Activated CD8-positive, alpha-beta memory T cell treated with anti-CD3 and anti-CD28 coated beads for 4 hours (primary cell): ENCODE results near the gene SDK1.

Experiments used
- DNase-seq, 2 donors: peaks; one replicate each; pipeline ENCODE4 v3.0.0-alpha.2; 2020; ENCODE audit warnings: low read depth in 2 of 2

The SDK1 gene

DNA sequence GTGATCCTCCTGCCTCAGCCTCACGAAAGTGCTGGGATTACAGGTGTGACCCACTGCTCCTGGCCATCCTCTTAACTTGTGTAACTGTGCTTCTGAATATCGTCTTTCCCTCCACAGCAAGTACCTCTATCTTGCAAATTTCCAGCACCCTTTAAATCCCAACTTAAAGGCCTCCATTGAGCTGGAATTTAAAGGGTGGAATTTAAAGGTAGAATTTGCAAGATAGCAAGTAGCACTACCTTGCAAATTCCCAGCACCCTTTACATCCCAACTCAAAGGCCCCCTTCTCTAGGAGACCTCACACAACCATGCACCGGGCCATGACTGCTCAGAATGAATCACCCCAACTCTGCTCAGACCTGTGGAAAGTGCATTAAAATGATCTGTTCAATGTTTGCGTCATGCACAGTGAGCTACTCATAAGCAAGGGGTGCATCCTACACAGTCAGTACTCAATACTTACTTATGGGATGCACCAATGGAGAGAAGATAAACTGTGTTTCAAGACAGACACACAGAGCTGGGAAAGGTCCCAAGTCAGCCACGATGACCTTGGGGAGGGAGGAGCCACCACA, 17.8 kb upstream of the SDK1 start:
- no peak for DNase-seq

DNA sequence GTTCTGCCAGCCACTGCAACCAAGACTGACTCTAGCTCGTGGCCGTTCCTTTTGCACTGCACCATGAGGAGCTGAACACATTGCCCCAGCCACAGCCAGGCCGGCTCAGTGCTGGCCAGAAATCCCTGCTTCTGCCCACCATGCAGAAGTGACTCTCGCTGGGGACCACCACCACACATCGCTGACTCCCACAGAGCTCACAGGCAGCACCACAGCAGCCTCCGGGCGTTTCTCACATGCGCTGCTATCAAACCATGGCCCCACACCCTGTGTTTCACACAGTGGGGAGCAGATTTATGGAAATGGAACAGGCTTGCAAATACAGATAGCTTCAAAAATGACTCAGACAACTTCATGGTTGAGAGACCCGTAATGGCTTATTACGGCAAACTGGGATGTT, 15.4 kb upstream of the SDK1 start:
- DNase-seq, result no peak

DNA sequence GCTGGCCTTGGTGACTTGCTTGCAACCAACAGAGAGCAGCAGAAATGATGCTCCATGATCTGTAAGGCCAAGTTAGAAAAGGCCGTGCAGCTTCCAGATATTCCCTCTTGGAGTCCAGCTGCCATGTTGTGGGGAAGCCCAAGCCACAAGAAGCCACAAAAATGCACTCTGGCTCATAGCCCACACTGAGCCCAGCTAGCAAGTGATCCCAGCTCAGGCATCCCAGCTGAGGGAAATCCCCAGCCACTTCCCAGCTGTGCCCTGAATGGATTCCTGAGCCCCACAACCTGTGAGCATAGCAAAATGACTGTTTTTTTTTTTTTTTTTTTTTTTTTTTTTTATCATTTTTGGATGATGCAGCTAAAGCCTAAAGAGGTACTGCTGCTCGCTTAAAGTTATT, 11.1 kb upstream of the SDK1 start:
- no peak for DNase-seq

DNA sequence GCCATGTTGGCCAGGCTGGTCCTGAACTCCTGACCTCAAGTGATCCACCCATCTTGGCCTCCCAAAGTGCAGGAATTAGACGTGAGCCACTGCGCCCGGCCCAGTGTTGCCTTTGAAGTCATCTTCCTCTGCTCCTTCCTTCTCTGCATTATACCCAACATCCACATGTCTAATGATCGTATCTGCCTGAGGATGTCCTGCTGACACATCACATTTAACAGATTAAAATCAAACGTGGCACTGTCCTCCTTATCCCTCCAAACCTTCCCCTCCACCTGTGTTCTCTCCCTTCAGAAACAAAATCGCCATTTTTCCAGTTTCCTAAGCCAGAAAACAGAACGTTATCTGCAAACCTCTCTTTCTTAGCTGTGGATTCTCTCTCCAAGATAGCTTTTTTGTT, 8.4 kb upstream of the SDK1 start:
- no peak for DNase-seq

DNA sequence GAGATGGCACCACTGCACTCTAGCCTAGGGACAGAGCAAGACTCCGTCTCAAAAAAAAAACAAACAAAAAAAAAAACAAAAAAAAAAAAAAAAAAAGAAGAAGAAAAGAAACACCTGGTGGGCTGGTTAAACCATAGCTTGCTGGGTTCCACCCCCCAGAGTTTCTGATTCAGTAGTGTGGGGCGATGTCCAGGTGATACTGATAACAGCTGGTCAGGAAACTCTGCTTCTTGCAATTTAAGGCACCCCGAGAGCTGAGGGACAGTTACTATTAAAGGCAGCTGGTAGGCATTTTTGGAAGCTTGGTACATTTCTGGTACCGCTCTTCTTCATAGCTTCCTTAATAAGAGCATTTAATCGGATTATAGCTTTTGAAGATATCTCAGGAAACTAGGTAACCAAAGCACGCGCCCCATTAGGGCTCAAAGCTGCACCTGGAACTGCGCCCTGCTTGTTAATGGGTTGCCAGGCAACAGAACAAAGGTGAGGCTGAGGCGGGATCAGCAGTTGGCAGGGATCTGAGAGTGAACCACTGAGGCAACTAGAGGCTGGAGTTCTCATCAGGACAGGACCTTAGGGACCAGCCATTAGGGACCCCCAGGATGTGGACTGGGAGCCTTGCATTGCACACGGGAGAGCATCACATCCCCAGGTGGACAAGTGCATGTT, 6.5 kb upstream of the SDK1 start:
- no peak for DNase-seq

DNA sequence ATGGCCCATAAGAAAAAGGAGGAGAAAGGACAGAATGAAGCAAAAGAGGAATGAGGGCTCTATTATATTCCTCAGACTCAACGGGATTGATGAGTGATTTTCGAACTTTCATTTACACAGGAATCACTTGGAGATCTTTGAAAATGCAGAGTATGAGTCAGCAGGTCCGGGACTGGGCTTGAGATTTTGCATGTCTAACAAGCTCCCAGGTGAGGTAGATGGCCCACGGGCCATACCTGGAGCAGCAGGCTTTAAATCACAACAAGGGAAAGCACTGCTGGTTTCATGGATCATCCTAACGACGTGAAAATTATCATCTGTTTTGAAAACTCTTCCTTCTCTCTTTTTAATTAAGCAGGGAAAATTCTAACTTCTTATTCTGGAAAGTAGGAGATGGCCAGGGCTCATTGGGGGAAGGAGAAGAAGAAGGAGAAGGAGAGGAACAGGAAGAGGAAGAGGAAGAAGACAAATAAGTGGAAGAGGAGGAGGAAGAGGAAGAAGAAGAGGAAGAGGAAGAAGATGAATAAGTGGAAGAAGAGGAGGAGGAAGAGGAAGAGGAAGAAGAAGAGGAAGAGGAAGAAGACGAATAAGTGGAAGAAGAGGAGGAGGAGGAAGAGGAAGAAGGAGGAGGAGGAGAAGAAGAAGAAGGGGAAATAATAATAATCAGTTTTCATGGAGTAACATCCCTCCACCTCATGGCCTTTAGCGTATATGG, 3.8 kb upstream of the SDK1 start:
- DNase-seq, result no peak

DNA sequence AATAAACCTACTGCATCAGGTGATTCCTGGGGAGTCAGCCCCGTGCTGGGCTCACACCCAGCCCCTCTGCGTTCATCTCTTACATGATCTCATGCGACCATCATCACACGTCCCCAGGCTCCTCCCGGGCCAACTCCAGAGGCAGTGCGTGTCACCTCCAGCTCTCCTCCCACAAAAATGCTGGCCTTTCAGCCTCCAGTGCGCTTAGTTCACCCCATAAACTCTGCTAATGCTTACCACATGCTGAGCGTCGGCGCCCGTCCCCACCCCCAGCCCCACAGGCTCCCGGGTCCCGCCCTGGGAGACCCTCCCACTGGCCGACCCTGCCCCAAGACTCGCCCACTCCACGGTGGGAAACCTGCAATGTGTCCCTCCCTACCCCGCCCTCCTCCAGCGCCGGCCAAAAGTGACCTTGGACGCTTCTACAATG, 816 bp upstream of the SDK1 start:
- no peak for DNase-seq

DNA sequence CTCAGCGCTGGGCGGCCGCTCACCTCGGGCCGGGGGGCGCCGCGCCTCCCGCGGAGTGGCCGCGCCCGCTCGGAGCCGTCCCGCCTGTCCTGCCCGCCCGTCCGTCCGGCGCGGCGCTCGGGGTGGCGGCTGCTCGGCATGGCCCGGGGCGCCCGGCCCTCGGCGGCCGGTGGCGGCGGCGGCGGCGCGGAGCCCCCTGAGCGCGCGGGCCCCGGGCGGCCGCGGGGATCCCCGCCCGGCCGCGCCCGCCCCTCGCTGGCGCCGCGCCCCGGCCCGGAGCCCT, 338 bp downstream of the SDK1 start:
- no peak for DNase-seq

DNA sequence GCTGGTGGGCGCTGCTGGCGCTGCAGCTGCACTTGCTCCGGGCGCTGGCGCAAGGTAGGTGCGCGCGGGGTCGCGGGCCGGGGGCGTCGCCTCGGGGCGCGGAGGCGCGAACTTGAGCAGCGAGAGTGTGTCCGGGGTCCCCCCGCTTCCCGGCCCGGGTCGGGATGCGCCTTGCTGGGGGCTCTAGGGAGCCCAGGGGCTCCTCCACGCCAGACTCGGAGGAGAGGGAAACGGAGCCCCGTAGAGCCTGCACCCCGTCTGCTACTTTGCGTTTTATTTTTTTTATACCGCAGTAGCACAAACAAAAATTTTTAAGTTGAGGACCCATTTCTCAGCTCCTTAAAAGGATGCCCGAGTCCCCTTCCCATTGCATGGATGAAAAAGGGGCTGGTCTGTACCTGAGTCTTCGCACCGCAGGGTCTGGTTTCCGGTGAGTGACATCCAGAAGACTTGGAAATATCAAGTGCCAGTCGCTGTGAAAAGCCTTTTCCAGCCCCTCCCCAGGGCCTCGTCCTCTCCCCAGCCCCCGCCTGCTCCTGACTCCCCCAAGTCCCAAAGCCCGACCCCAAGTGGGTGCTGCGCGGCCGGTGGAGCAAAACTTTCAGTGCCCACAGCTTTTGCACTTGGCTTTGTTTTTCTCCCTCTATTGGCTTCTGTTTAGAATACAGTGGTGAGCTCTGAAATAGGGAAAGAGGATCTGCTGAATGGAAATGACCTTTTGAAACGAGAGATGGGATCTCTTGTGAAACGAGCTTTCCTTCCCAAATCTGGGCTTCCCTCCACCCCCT, 973 bp downstream of the SDK1 start:
- DNase-seq, result no peak

DNA sequence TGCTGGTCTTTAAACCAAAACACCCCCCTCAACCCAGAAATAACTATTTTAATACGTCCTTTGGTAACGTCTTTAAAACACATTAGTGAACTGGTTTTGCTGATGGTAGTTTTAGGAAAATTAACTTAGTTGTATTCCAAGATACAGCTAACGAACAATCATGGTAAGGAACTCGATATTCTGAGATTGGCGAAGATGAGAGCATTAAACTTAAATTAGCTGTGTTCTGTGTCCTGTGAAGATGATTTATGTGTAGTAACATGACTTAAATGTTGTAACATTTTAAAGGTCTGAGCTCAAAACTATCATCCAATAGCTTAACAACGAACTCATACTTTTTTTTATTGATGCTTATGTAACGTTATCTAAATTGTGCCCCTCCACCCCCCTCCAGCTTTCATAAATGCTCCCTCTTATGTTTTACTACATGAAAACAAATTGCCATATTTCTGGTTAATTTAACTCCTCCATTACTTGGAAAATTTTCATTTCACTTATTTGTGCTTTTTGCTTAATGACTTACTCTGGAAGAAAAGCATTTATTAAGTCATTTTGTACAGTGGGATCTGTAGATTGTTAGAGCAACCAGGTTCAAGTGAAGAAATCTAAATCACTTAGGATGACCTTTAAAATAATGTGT, 1.7 kb downstream of the SDK1 start:
- no peak for DNase-seq

DNA sequence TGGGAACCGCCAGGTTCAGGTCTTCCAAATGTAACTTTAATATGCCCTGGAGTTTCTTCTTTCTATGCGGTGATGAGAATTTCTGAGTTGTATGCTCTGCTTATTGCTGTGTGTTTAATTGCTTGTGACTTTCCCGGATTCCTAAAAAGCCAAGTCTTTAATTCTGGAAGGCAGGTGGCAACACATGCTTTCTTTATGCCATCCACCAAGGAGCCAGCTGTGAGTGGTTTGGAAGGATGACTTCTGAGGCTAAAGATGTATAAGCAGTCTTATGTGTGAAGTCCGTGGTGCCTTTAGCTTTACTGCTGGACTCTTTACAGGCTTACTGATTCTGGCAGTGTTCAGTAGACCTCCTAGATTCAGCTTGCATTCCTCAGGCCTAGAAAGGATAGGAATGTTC, 3.1 kb downstream of the SDK1 start:
- DNase-seq, result no peak

DNA sequence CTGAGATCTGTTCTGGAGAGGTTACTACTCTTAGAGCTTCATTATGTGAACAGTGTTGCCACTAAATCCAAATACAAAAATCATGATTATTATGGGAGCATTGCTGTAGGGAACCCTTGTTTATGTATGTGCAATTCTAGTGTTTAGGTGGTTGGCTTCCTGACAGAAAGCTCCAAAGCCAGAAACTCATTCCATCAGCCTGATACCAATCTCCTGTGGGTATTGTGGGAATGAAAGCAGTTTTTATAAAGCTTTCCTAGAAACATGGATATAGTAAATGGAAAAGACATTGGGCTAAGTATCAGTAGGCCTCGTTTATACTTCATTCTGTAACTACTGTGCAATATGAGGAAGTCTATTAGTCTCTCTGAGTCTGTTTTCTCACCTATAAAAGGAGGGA, 6.4 kb downstream of the SDK1 start:
- no peak for DNase-seq

DNA sequence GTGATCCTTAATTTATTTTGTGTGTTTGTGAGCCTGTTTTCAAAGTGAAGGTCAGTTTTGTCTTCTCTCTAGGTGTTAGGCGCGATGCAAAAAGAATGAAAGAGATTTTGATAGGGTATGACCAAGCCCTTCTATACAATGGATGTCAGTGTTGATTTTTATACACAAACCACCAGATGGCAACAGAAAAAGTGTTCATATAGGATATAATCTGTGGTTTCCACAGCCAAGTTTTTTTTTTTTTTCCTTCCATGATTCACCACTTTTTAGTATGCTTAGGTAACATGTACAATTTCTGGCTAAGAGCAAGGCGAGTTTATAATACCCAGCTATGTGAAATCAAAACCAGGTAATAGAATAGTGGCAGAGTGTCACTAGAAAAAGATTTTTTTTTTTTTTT, 8.1 kb downstream of the SDK1 start:
- DNase-seq, result no peak

DNA sequence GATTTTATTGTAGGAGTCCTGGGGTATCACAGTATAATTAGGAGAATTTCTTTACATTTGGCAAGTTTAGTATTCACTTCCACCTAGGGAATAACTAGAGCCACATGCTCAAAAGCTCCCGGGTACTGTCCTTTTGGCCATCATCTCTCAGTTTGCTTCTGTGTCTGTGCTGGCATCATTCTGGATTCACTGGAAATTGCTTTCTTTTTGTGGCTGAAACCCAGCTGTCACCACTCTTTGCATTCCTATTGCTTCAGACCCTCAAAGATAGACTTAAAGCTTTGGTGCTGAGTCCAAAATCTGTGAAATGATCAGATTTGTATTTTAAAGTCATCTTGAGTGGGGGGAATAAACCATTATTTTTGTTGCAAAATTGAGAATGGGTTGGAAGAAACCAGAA, 8.9 kb downstream of the SDK1 start:
- DNase-seq, result no peak

DNA sequence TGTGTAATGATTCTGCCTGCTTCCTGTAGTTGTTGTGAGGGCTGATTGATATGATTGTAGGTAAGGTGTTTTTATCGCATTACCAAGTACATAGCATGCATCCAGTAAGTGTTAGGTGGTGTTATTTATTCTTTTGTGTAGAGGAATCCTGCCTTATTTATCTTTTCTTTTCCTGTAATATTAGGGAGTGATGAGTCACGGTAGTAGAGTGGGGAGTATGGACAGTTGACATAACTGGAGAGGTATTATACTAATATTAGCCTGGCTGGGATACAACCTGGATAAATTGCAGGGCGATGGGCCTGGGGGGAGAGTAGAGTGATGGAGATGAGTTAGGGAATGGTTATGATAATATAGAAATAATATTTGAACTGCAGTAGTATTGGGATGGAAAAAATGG, 9.8 kb downstream of the SDK1 start:
- DNase-seq, result no peak

DNA sequence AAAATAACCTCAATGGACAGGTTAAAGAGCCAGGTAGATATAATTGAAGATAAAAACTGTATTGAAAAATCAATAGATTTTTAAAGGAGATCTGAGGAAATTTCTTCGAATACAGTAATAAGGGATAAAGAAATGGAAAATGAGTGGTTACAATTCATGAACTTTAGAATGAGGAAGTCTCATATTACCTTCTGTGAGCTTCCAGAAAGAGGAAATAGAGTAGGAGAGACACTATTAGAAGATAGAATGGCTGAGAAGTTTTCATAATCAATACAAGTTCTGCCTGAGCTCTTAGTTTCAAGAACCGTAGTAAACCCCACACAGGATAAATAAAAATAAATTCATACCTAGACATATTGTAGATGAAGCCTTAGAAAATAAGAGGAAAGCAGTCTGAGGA, 11.5 kb downstream of the SDK1 start:
- no peak for DNase-seq

DNA sequence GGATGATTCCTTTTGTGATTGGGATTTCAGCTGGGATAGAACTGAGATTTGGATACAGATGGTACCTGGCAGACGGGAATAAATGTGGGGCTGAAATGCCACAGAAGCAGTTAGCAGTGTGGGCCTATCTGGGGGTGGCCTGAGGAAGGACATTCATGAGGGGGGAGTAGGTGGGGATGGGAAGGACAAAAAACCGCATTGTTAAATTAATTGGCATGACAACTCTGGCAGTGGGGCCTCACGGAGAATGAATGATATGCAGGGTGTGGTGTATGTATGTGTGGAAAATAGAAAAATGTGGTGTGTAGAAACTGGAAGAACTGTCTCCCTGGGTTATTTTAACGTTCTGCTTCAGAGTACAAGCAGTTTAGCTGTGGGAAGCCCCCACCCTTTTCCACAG, 17.8 kb downstream of the SDK1 start:
- no peak for DNase-seq

DNA sequence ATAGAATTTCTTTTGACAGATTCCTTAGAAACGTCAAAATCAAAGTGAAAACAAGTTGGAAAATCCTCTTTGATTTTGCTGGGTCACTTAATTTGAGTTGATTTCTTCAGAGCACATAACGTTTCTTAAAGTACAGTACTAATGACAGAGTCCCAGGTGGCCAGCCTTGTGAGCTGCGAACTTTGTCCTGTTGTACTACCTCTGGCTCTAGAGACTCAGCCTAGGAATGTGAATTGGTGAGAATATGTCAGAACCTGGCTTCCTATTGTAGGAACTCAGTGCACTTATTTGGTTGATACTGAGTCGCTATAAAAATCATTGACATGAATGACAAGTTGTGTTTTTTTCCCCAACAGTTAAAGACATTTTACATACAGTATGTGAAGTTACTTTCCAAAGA, 20.2 kb downstream of the SDK1 start:
- no peak for DNase-seq

DNA sequence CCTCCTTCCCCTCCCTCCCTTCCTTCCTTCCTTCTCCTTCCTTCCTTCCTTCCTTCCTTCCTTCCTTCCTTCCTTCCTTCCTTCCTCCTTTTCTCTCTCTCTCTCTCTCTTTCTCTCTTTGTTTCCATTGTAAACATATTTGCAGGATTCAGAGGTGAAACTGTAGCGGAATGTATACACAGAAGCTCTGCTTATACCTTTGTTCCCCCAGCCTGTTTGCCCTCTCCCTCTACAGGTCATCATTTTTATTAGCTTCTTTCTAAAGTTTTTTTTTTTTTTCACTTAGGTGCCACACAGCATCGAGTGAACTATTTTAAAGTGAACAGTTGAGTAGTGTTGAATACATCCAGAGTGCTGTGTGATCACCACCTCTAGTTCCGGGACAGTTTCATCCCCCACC, 20.7 kb downstream of the SDK1 start:
- DNase-seq, result no peak

DNA sequence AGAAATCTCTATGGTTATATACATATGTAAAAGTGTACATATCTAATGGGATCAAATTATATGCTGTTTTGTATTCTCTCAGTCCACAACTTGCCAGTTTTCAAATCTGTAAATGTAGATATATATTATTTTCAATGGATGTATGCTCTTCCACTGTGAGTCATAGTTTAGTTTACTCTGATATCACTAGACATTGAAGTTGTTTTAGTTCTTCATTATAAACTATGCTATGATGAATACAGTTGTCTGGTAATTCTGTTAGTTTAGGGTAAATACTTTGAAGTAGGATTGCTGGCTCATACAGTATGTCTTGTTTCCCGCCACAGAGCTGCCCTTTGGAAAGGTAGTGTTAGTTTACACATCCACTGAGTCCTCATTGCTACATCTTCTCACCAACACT, 25.2 kb downstream of the SDK1 start:
- DNase-seq, result no peak

DNA sequence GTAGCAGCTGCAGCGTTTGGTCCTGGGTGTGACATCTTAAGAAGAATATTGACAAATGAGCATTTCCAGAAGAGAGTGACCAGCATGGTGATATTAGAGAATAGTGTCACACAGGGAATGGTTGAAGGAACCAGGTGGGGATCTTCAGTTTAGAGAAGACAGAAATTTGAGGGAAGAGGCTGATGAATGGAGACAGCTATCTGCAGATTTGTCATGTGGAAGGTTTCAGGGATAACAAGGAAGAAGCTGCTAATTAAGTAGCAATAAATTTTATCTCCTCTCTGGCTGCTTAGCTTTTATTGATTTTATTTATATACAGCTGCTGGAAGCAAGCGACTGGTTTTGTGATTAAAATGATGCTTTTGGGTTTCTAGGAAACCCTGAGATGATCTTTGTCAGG, 26.0 kb downstream of the SDK1 start:
- DNase-seq, result no peak

DNA sequence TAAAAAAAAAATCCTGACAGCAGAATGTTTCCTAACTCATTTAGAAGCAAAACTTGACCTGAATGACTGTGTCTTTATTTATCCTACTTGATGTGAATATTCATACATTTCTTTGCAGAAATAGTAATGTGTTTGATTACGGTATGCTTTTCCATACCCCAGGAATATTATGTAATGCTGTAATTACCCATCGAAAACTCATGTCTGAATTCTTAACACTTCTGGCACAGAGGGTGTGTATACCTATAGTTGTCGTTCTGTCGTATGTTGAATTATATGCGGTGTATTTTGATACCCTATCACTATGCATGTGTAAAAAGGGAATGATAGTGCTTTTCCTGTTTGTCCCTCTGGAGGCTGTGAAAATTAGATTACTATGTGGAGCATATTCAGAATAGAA, 26.6 kb downstream of the SDK1 start:
- DNase-seq, result no peak

DNA sequence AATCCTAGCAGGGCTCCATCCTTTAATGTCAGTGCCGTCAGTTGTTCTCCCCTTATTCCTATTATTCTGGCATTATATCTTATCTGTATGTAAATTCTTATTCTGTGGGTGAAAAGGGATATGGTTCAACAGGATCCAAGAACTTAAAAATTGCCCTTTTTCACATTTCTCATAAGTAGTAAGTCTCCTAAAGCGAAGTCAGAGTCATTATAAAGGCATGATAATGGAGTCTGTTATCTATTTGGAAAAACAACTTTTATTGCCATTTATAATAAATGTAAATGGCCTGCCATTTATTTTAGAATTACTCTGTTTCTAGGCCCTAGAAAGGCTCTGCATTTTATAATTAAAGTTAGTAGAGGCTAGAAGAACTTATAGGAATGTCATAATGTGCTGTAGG, 31.3 kb downstream of the SDK1 start:
- DNase-seq, result no peak
